Stimulated activated CD4-positive, alpha-beta T cell treated with anti-CD3 and anti-CD28 coated beads, Interleukin-4, amount 100 ng/mL, for 4 hours (primary cell): ENCODE data around the gene MORC1.

ENCODE experiments used
- DNase-seq, 2 experiments: peaks; one replicate each; pipeline ENCODE4 v3.0.0-alpha.2; 2020

The MORC1 gene

DNA sequence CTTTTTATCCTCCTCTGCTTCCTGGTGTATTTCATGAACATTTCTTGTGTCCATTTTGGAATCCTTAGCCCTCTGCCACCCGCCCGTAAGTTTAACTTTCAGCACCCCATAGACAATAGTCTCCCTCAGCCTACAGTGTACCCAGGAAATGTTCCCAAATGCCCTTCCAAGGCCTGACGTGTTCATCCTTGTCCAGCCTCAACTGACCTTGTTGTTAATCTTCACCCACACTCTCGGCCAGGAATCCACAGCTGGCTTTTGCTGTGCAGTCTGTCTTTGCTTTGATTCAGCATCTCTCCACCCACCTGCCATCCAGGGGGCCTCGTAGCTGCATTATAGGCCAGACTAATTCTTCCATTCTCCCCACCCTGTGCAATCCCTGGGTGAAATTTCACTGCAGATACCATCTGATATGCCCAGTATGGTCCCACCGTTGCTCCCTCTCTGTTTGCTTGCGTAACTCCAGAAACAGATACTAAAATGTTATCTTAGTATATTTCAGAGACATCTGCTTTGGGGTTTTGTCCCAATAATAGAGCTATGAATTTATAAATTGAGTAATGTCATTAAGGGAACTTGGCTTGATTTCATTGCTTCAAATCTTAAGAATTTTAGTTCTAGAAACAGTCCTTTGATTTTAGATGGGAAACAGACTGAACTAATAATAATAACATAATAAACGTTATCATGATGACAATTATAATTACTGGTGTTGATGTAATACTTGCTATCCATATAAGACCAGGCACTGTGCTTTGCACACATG lies 180.8 kb downstream of the MORC1 start:
- no peak for DNase-seq

GRCh38 chr3:108931035-108931434 lies 186.9 kb downstream of the MORC1 start:
- no peak for DNase-seq

GRCh38 chr3:108918866-108919265 lies 199.1 kb downstream of the MORC1 start:
- DNase-seq: no peak

DNA sequence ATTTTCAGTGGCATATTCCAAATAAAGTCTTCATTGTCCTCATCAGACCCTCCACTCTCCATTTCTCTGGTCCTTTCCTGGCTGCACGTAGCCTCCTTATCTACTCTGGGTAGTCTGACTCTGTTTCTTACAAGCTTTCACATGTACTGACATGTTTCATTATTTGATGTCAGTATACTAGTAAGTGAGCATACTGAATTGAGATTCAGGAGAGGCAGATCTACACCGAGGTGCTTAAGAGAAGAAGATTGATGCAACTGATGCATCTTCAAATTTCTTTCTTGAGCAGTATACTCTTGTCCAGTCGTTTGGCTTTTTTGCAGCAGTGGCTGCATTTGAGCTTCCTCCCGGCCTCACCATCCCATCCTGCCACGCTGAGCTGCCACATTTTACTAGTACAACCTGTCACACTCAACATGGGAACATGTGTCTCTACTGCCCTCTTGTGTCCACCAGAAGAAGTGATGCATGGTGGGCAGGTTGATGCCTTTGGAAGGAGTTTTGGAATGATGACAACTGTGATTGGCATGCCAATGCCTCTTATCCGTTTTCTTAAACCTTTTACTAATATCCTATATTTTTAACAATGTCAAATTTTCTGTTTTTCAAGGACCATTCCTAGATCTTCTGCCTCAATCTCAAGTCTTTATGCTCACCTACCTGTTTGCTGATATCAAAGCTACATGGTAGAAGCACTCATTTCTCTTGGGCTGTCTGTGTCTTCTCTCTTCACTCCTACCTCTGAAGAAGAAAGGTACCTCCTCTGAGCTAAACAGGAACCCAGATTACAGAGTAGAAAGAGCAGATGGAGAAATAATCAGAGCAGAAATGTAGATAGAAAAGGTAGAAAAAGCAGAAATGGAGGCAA lies 202.9 kb downstream of the MORC1 start:
- DNase-seq: peak; percentile 36 to 56

- no peak for DNase-seq
These were observed 208.1 kb downstream of the MORC1 start for GRCh38 chr3:108909799-108910198.
